Astrocyte (in vitro differentiated cells and primary cell): ENCODE data around the gene CPED1.

Experiments used
- EZH2 ChIP-seq: IDR thresholded peaks from 2 replicates; pipeline ENCODE4 v1.6.1; 2012; ENCODE audit warnings: mild to moderate bottlenecking, low read length, inconsistent platforms; ENCODE audit not compliant: insufficient read depth
- TF ChIP-seq, protein P1 (sequence below): IDR thresholded peaks from 2 replicates; pipeline ENCODE4 v1.5.1; 2011; ENCODE audit warnings: low read depth, mild to moderate bottlenecking, inconsistent platforms, low read length, moderate library complexity; ENCODE audit not compliant: insufficient read depth

DNA sequence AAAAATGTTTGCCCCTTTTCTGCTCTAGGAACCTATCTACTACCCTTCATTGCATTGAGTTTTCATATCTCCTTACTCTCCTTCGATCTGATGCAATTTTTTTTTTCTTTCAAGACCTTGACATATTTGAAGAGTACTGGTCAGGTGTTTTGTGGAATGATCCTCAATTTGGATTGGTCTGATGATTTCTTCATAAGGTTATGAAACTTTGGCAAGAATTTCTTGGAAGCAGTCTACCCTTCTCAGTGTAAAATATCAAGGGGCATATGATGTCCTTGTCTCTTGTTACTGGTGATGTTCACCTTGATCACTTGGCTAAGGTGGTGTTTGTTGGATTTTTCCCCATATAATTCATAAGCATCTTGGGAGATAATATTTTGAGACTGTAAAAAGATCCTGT is 64.7 kb downstream of the CPED1 start:
- TF ChIP-seq, protein P1, sequence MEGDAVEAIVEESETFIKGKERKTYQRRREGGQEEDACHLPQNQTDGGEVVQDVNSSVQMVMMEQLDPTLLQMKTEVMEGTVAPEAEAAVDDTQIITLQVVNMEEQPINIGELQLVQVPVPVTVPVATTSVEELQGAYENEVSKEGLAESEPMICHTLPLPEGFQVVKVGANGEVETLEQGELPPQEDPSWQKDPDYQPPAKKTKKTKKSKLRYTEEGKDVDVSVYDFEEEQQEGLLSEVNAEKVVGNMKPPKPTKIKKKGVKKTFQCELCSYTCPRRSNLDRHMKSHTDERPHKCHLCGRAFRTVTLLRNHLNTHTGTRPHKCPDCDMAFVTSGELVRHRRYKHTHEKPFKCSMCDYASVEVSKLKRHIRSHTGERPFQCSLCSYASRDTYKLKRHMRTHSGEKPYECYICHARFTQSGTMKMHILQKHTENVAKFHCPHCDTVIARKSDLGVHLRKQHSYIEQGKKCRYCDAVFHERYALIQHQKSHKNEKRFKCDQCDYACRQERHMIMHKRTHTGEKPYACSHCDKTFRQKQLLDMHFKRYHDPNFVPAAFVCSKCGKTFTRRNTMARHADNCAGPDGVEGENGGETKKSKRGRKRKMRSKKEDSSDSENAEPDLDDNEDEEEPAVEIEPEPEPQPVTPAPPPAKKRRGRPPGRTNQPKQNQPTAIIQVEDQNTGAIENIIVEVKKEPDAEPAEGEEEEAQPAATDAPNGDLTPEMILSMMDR, result no peak
- TF ChIP-seq EZH2, result no peak
